AG04450 (cell line): ENCODE data around the gene SLC24A3. TPM values are rescaled to one million over a fixed set of nuclear protein-coding genes. Genes with fewer than 3 reads are reported as not detected.

ENCODE experiments used
- CTCF ChIA-PET: fragments of 300-600, 350-600 bp; formaldehyde crosslinking; extraction: SDS; loops from one replicate; lab custom pipeline; 2022; ENCODE audit warnings: antibody characterized with exemption, inconsistent platforms; lab: Charles Lee
- POLR2A ChIA-PET: fragments of 350-600 bp; formaldehyde crosslinking; extraction: SDS; loops from one replicate; lab custom pipeline; 2021; ENCODE audit warnings: antibody characterized with exemption, inconsistent platforms; lab: Yijun Ruan, JAX
- DNase-seq: peaks from one replicate; pipeline ENCODE4 v3.0.0-alpha.2; 2011; ENCODE audit warnings: low read depth, low spot score
- H3K27ac ChIP-seq: one replicate; pipeline ENCODE4 v1.5.1; 2012; ENCODE audit warnings: low read depth, low read length, control low read depth
- H3K27me3 ChIP-seq: one replicate; pipeline ENCODE4 v1.6.0; 2012; ENCODE audit warnings: low read length; ENCODE audit not compliant: control insufficient read depth, insufficient read depth
- H3K4me3 ChIP-seq: 2 replicates; pipeline ENCODE4 v1.5.1; 2011; ENCODE audit warnings: mild to moderate bottlenecking, low read depth, low read length, control low read depth
- H3K9me3 ChIP-seq: 2 replicates; pipeline ENCODE4 v1.5.1; 2012; ENCODE audit warnings: low read length; ENCODE audit not compliant: control insufficient read depth, insufficient read depth
- polyA plus RNA-seq: library from polyadenylated mRNA; depleted of rRNA; stranded (reverse); fragments of >200 nt; gene quantifications from 2 replicates; pipeline ENCODE4 v1.2.3, GENCODE V29; 2011
- TF ChIP-seq, protein P1 (sequence below): IDR thresholded peaks from 2 replicates; pipeline ENCODE4 v1.5.1; 2011; ENCODE audit warnings: low read depth, low read length, control low read depth, inconsistent platforms

Gene SLC24A3
- polyA plus RNA-seq, 1 experiment, result not detected

DNA sequence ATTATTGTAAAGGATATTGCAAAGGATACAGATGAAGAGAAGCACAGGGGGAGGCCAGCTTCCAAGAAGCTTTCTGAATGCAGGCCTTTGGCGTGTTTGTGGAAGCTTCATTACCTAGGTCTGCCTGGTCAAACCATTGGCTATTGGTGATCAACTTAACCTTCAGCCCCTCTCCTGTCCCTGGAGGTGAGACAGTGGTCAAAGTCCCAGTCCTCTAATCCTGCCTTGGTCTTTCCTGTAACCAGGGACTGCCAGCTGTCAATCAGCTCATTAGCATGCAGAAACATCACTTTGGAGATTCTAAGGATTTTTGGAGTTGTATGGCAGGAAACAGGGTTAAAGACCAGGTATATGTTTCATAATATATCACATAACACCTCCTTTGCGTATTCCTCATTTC, 558.6 kb downstream of the SLC24A3 start:
- ChIA-PET POLR2A (no interaction called here), CTCF (interaction anchor here (1.9 kb wide), 1 partner anchor 78 kb away, joined by 8 read pairs; no protein-coding TSS in a partner anchor)

More for the DNA sequence above, 558.6 kb downstream of the SLC24A3 start:
- H3K9me3 ChIP-seq, result no peaks in the 10 kb centered on the region
- no peaks in the 10 kb centered on the region for H3K27me3 ChIP-seq
- TF ChIP-seq, protein P1, sequence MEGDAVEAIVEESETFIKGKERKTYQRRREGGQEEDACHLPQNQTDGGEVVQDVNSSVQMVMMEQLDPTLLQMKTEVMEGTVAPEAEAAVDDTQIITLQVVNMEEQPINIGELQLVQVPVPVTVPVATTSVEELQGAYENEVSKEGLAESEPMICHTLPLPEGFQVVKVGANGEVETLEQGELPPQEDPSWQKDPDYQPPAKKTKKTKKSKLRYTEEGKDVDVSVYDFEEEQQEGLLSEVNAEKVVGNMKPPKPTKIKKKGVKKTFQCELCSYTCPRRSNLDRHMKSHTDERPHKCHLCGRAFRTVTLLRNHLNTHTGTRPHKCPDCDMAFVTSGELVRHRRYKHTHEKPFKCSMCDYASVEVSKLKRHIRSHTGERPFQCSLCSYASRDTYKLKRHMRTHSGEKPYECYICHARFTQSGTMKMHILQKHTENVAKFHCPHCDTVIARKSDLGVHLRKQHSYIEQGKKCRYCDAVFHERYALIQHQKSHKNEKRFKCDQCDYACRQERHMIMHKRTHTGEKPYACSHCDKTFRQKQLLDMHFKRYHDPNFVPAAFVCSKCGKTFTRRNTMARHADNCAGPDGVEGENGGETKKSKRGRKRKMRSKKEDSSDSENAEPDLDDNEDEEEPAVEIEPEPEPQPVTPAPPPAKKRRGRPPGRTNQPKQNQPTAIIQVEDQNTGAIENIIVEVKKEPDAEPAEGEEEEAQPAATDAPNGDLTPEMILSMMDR, result no peak
- no peak overlapping the region for H3K27ac ChIP-seq
- no peak overlapping the region for H3K4me3 ChIP-seq
- DNase-seq, result no peak
